ENCODE data around the gene CSTPP1. TPM values are rescaled to one million over a fixed set of nuclear protein-coding genes. Genes with fewer than 3 reads are reported as not detected.

Gene CSTPP1
- total RNA-seq, 1 donor from 2014 or later = 32.7 TPM

- peaks cover 55% of the 10 kb centered on the region for H3K4me1 Mint-ChIP-seq
- no peaks in the 10 kb centered on the region for H3K27me3 Mint-ChIP-seq (ENCODE audit: insufficient read depth, low read depth)
- no peak overlapping the region for H3K27ac Mint-ChIP-seq
- Histone ChIP-seq H3F3A (ENCODE audit: low read depth) (peaks cover 51% of the 10 kb centered on the region), H3K9me3 (ENCODE audit: low read depth) (no peaks in the 10 kb centered on the region), H3K9ac (no peak overlapping the region), H3K4me3 (no peak overlapping the region), H2AFZ (replicated peaks) (no peak overlapping the region), H3K36me3 (no peaks in the 10 kb centered on the region), H3K4me2 (peak overlapping the region; percentile 61), H4K20me1 (ENCODE audit: low read depth) (peaks cover 73% of the 10 kb centered on the region), H3K27ac (peak overlapping the region; percentile 63), H3K27me3 (no peaks in the 10 kb centered on the region), H3K4me1 (peaks cover 50% of the 10 kb centered on the region), H3K79me2 (ENCODE audit: low read depth) (peaks cover 15% of the 10 kb centered on the region)
- H3K9me3 Mint-ChIP-seq = no peaks in the 10 kb centered on the region
- peak; percentile 86 for DNase-seq (ENCODE audit: low spot score)
- no peak overlapping the region for H3K4me3 Mint-ChIP-seq
- peak; percentile 81 for TF ChIP-seq EZH2phosphoT487 (IDR thresholded peaks at IDR 0.05)
- TF ChIP-seq, protein P1, sequence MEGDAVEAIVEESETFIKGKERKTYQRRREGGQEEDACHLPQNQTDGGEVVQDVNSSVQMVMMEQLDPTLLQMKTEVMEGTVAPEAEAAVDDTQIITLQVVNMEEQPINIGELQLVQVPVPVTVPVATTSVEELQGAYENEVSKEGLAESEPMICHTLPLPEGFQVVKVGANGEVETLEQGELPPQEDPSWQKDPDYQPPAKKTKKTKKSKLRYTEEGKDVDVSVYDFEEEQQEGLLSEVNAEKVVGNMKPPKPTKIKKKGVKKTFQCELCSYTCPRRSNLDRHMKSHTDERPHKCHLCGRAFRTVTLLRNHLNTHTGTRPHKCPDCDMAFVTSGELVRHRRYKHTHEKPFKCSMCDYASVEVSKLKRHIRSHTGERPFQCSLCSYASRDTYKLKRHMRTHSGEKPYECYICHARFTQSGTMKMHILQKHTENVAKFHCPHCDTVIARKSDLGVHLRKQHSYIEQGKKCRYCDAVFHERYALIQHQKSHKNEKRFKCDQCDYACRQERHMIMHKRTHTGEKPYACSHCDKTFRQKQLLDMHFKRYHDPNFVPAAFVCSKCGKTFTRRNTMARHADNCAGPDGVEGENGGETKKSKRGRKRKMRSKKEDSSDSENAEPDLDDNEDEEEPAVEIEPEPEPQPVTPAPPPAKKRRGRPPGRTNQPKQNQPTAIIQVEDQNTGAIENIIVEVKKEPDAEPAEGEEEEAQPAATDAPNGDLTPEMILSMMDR (IDR thresholded peaks at IDR 0.05) = no peak
- TF ChIP-seq EZH2 (IDR thresholded peaks at IDR 0.05) = no peak
- peaks cover 8% of the 10 kb centered on the region for H3K36me3 Mint-ChIP-seq
Measured at GRCh38 chr11:46951864-46952263, 15.3 kb downstream of the CSTPP1 start.

- H3K4me2 ChIP-seq = peak overlapping the region; percentile 61
- no peak overlapping the region for H3K27ac ChIP-seq
- Mint-ChIP-seq H3K36me3 (peaks cover 12% of the 10 kb centered on the region), H3K27me3 (ENCODE audit: insufficient read depth, low read depth) (no peaks in the 10 kb centered on the region), H3K4me1 (peaks cover 48% of the 10 kb centered on the region), H3K9me3 (no peaks in the 10 kb centered on the region), H3K27ac (no peak overlapping the region), H3K4me3 (no peak overlapping the region)
- no peak overlapping the region for H3K4me3 ChIP-seq
- no peak overlapping the region for H2AFZ ChIP-seq (replicated peaks)
- H3F3A ChIP-seq (ENCODE audit: low read depth) = peaks cover 44% of the 10 kb centered on the region
- no peaks in the 10 kb centered on the region for H3K9me3 ChIP-seq (ENCODE audit: low read depth)
- peaks cover 67% of the 10 kb centered on the region for H4K20me1 ChIP-seq (ENCODE audit: low read depth)
- H3K27me3 ChIP-seq = no peaks in the 10 kb centered on the region
- no peak for DNase-seq (ENCODE audit: low spot score)
- H3K36me3 ChIP-seq = no peaks in the 10 kb centered on the region
- TF ChIP-seq, protein P1 (IDR thresholded peaks at IDR 0.05) = no peak
- TF ChIP-seq EZH2phosphoT487 (IDR thresholded peaks at IDR 0.05) (no peak), EZH2 (IDR thresholded peaks at IDR 0.05) (no peak)
- H3K9ac ChIP-seq = no peak overlapping the region
- H3K79me2 ChIP-seq (ENCODE audit: low read depth) = peaks cover 22% of the 10 kb centered on the region
- H3K4me1 ChIP-seq = peaks cover 43% of the 10 kb centered on the region
Measured at GRCh38 chr11:46952553-46952952, 16.0 kb downstream of the CSTPP1 start.

GRCh38 chr11:46953093-46953492, 16.5 kb downstream of the CSTPP1 start:
- peaks cover 15% of the 10 kb centered on the region for H3K36me3 Mint-ChIP-seq
- H4K20me1 ChIP-seq (ENCODE audit: low read depth) = peaks cover 61% of the 10 kb centered on the region
- peaks cover 43% of the 10 kb centered on the region for H3K4me1 Mint-ChIP-seq
- no peak for TF ChIP-seq EZH2phosphoT487 (IDR thresholded peaks at IDR 0.05)
- TF ChIP-seq, protein P1 (IDR thresholded peaks at IDR 0.05) = no peak
- no peak for TF ChIP-seq EZH2 (IDR thresholded peaks at IDR 0.05)
- H3K9me3 ChIP-seq (ENCODE audit: low read depth) = no peaks in the 10 kb centered on the region
- H3K4me1 ChIP-seq = peaks cover 37% of the 10 kb centered on the region
- no peaks in the 10 kb centered on the region for H3K36me3 ChIP-seq
- no peak overlapping the region for H3K9ac ChIP-seq
- H3K4me3 ChIP-seq = no peak overlapping the region
- H3K27ac ChIP-seq = no peak overlapping the region
- H3K4me3 Mint-ChIP-seq = no peak overlapping the region
- DNase-seq (ENCODE audit: low spot score) = no peak
- H3K4me2 ChIP-seq = peak overlapping the region; percentile 61
- H3K27me3 ChIP-seq = no peaks in the 10 kb centered on the region
- H3K9me3 Mint-ChIP-seq = no peaks in the 10 kb centered on the region
- no peaks in the 10 kb centered on the region for H3K27me3 Mint-ChIP-seq (ENCODE audit: insufficient read depth, low read depth)
- H2AFZ ChIP-seq (replicated peaks) = no peak overlapping the region
- H3K27ac Mint-ChIP-seq = no peak overlapping the region
- peaks cover 25% of the 10 kb centered on the region for H3K79me2 ChIP-seq (ENCODE audit: low read depth)
- H3F3A ChIP-seq (ENCODE audit: low read depth) = peaks cover 39% of the 10 kb centered on the region
